AG04450 (cell line): ENCODE data around the gene SH3TC1. TPM values are rescaled to one million over a fixed set of nuclear protein-coding genes. Genes with fewer than 3 reads are reported as not detected.
A peak's percentile ranks its signal among the peaks of the same experiment; 100 is the strongest.

Source experiments
- CTCF ChIA-PET: fragments of 300-600, 350-600 bp; formaldehyde crosslinking; extraction: SDS; loops from one replicate; lab custom pipeline; 2022; ENCODE audit warnings: antibody characterized with exemption, inconsistent platforms; lab: Charles Lee
- POLR2A ChIA-PET: fragments of 350-600 bp; formaldehyde crosslinking; extraction: SDS; loops from one replicate; lab custom pipeline; 2021; ENCODE audit warnings: antibody characterized with exemption, inconsistent platforms; lab: Yijun Ruan, JAX
- DNase-seq: peaks from one replicate; pipeline ENCODE4 v3.0.0-alpha.2; 2011; ENCODE audit warnings: low read depth, low spot score
- H3K27ac ChIP-seq: one replicate; pipeline ENCODE4 v1.5.1; 2012; ENCODE audit warnings: low read depth, low read length, control low read depth
- H3K27me3 ChIP-seq: one replicate; pipeline ENCODE4 v1.6.0; 2012; ENCODE audit warnings: low read length; ENCODE audit not compliant: control insufficient read depth, insufficient read depth
- H3K4me3 ChIP-seq: 2 replicates; pipeline ENCODE4 v1.5.1; 2011; ENCODE audit warnings: mild to moderate bottlenecking, low read depth, low read length, control low read depth
- H3K9me3 ChIP-seq: 2 replicates; pipeline ENCODE4 v1.5.1; 2012; ENCODE audit warnings: low read length; ENCODE audit not compliant: control insufficient read depth, insufficient read depth
- CTCF ChIP-seq: IDR thresholded peaks from 2 replicates; pipeline ENCODE4 v1.5.1; 2011; ENCODE audit warnings: low read depth, low read length, control low read depth, inconsistent platforms
- polyA plus RNA-seq: library from polyadenylated mRNA; depleted of rRNA; stranded (reverse); fragments of >200 nt; gene quantifications from 2 replicates; pipeline ENCODE4 v1.2.3, GENCODE V29; 2011

Gene SH3TC1
- polyA plus RNA-seq, 1 experiment, result 0.98 TPM

- POLR2A ChIA-PET, result no interaction called here
- no peak for DNase-seq
- Histone ChIP-seq H3K4me3 (no peak overlapping the region), H3K27ac (no peak overlapping the region), H3K9me3 (no peaks in the 10 kb centered on the region; the same call in 1 of the 2 replicates), H3K27me3 (peaks cover 15% of the 10 kb centered on the region)
- CTCF ChIA-PET, result interaction anchor here (4.3 kb wide), 1 partner anchor 35 kb away, joined by 18 read pairs; no protein-coding TSS in a partner anchor
- TF ChIP-seq CTCF, result no peak
Measured at GRCh38 chr4:8211737-8212581, 12.9 kb downstream of the SH3TC1 start.

GRCh38 chr4:8212622-8213021 is 13.5 kb downstream of the SH3TC1 start:
- no peaks in the 10 kb centered on the region; the same call in 1 of the 2 replicates for H3K9me3 ChIP-seq
- ChIA-PET CTCF (interaction anchor here (4.3 kb wide), 1 partner anchor 35 kb away, joined by 18 read pairs; no protein-coding TSS in a partner anchor), POLR2A (no interaction called here)
- peaks cover 15% of the 10 kb centered on the region for H3K27me3 ChIP-seq
- H3K27ac ChIP-seq, result no peak overlapping the region
- TF ChIP-seq CTCF, result no peak
- no peak overlapping the region for H3K4me3 ChIP-seq
- no peak for DNase-seq

- ChIA-PET POLR2A (no interaction called here), CTCF (interaction anchor here (4.3 kb wide), 1 partner anchor 36 kb away, joined by 18 read pairs; no protein-coding TSS in a partner anchor)
- DNase-seq, result no peak
- Histone ChIP-seq H3K27me3 (peaks cover 15% of the 10 kb centered on the region), H3K4me3 (no peak overlapping the region), H3K9me3 (no peaks in the 10 kb centered on the region; the same call in 1 of the 2 replicates), H3K27ac (no peak overlapping the region)
- TF ChIP-seq CTCF, result no peak
Measured at GRCh38 chr4:8213121-8213520, 14.0 kb downstream of the SH3TC1 start.

- DNase-seq, result no peak
- TF ChIP-seq CTCF, result no peak
- CTCF ChIA-PET, result interaction anchor here (1.0 to 4.3 kb wide), 3 partner anchors 16 to 37 kb away, joined by 3 to 18 read pairs (median 3); no protein-coding TSS in a partner anchor
- no peak overlapping the region for H3K27ac ChIP-seq
- POLR2A ChIA-PET, result no interaction called here
- no peak overlapping the region for H3K4me3 ChIP-seq
- peaks cover 15% of the 10 kb centered on the region for H3K27me3 ChIP-seq
- H3K9me3 ChIP-seq, result no peaks in the 10 kb centered on the region; the same call in 1 of the 2 replicates
Measured at GRCh38 chr4:8214136-8214535, 15.0 kb downstream of the SH3TC1 start.

- Histone ChIP-seq H3K27ac (no peak overlapping the region), H3K9me3 (no peaks in the 10 kb centered on the region; the same call in 1 of the 2 replicates), H3K4me3 (no peak overlapping the region), H3K27me3 (peaks cover 15% of the 10 kb centered on the region)
- DNase-seq, result peak; percentile 72
- POLR2A ChIA-PET, result interaction anchor here (0.7 kb wide), 1 partner anchor 213 kb away, joined by 3 read pairs; no protein-coding TSS in a partner anchor
- CTCF ChIA-PET, result interaction anchor here (1.0 to 4.3 kb wide), 3 partner anchors 17 to 38 kb away, joined by 3 to 18 read pairs (median 3); no protein-coding TSS in a partner anchor
- no peak for TF ChIP-seq CTCF
Measured at GRCh38 chr4:8215001-8215427, 15.9 kb downstream of the SH3TC1 start.
